Karpas-422 (cell line): ENCODE measurements around the gene CEP85. TPM values are rescaled to one million over a fixed set of nuclear protein-coding genes. Genes with fewer than 3 reads are reported as not detected.
"Not testable (repeated sequence)": the region's sequence is repeated elsewhere in the genome, so short reads cannot be mapped to it uniquely, and the experiment has no call there.

ENCODE experiments used
- DNase-seq: peaks from one replicate; pipeline ENCODE4 v3.0.0-alpha.2; 2015
- H2AFZ ChIP-seq: fragments of 200-600 bp; sonication (generic); 2 replicates; pipeline ENCODE4 v1.6.1; 2014; ENCODE audit warnings: antibody characterized with exemption, low read length, mixed read lengths
- H3K27ac ChIP-seq: fragments of 200-600 bp; sonication (generic); 2 replicates; pipeline ENCODE4 v1.5.1; 2014; ENCODE audit warnings: mild to moderate bottlenecking, low read length, moderate library complexity
- H3K27me3 ChIP-seq: fragments of 200-600 bp; sonication (generic); 2 replicates; pipeline ENCODE4 v1.6.1; 2014; ENCODE audit warnings: low read length, mixed read lengths
- H3K36me3 ChIP-seq: fragments of 200-600 bp; sonication (generic); 2 replicates; pipeline ENCODE4 v1.6.1; 2014; ENCODE audit warnings: low read length, mixed read lengths; ENCODE audit not compliant: insufficient read depth
- H3K4me1 ChIP-seq: fragments of 200-600 bp; sonication (generic); 2 replicates; pipeline ENCODE4 v1.6.1; 2014; ENCODE audit warnings: mild to moderate bottlenecking, low read length, mixed read lengths
- H3K4me2 ChIP-seq: fragments of 200-600 bp; sonication (generic); 2 replicates; pipeline ENCODE4 v1.6.1; 2014; ENCODE audit warnings: low read length, low read depth, mild to moderate bottlenecking; ENCODE audit not compliant: poor library complexity, severe bottlenecking
- H3K4me3 ChIP-seq: fragments of 200-600 bp; sonication (generic); 2 replicates; pipeline ENCODE4 v1.5.1; 2014; ENCODE audit warnings: mild to moderate bottlenecking, antibody characterized with exemption, low read length, mixed read lengths
- H3K79me2 ChIP-seq: fragments of 200-600 bp; sonication (generic); 2 replicates; pipeline ENCODE4 v1.6.1; 2014; ENCODE audit warnings: mild to moderate bottlenecking, low read length, mixed read lengths
- H3K9ac ChIP-seq: fragments of 200-600 bp; sonication (generic); 2 replicates; pipeline ENCODE4 v1.6.0; 2014; ENCODE audit warnings: low read length
- H3K9me2 ChIP-seq: fragments of 200-600 bp; sonication (generic), shearing (Covaris generic); replicated peaks from 2 replicates; pipeline ENCODE4 v1.6.0; 2014; ENCODE audit warnings: mild to moderate bottlenecking, low read length, moderate library complexity; ENCODE audit not compliant: insufficient read depth
- H3K9me3 ChIP-seq: fragments of 300-700, 200-600 bp; sonication (generic); 2 replicates; pipeline ENCODE4 v1.6.1; 2014; ENCODE audit warnings: low read length, mixed read lengths
- H4K20me1 ChIP-seq: fragments of 200-600 bp; sonication (generic); 2 replicates; pipeline ENCODE4 v1.6.1; 2014; ENCODE audit warnings: mild to moderate bottlenecking, antibody characterized with exemption, low read length, low read depth; ENCODE audit not compliant: insufficient read depth
- total RNA-seq: library from RNA; depleted of rRNA; stranded (reverse); fragments of >200 nt; shearing (Covaris generic); gene quantifications from 2 replicates; pipeline ENCODE4 v1.2.3, GENCODE V29; 2014; ENCODE audit warnings: low replicate concordance

The CEP85 gene
- total RNA-seq, 1 experiment from 2014 or later = 23.8 TPM

- no peaks in the 10 kb centered on the region for H4K20me1 ChIP-seq
- no peak overlapping the region for H3K4me3 ChIP-seq
- no peaks in the 10 kb centered on the region for H3K36me3 ChIP-seq
- no peak overlapping the region for H2AFZ ChIP-seq
- H3K27me3 ChIP-seq = no peaks in the 10 kb centered on the region
- H3K9ac ChIP-seq = no peak overlapping the region
- H3K9me3 ChIP-seq = no peaks in the 10 kb centered on the region
- no peaks in the 10 kb centered on the region for H3K9me2 ChIP-seq
- H3K4me1 ChIP-seq = peaks cover 27% of the 10 kb centered on the region
- no peak overlapping the region for H3K4me2 ChIP-seq
- H3K79me2 ChIP-seq = peaks cover 24% of the 10 kb centered on the region
- peak overlapping the region; percentile 69; the same call in 1 of the 2 replicates for H3K27ac ChIP-seq
- DNase-seq = peak; percentile 39
These were observed 66.7 kb downstream of the CEP85 start for GRCh38 chr1:26300578-26301275.

DNA sequence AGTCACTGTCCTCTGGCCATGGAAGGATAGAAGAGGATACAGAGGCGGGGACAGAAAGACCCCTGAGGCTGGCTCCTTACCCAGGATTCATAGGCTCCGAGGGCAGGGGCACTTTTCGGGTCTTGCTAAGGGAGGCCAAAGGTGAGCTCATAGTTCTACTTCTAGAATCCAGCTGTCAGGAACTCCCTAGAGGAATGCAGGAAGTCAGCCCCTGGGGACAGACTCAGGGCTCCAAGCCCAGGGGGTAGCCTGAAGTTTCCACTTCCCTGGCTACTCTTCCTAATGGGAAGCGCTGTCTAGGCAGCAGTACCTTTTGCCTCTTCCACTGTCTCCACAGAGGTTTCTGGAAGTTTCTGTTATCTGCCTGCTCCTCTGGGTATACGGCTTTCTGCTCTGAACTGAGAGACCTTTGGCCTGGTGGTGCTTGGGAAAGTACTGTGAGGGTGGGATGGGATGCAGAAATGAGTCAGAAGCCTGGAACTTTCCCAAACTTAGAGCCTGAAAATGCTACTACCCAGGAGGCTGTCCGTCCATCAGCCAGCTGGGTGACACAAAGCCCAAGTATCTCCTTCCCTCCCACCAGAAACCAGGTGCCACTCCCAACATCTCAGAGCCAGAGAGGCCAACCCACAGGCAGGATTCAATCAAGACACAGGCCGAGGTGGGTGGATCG lies 68.9 kb downstream of the CEP85 start:
- H3K9me2 ChIP-seq = no peaks in the 10 kb centered on the region
- H3K27me3 ChIP-seq = no peaks in the 10 kb centered on the region
- no peaks in the 10 kb centered on the region for H3K36me3 ChIP-seq
- no peak for DNase-seq
- peaks cover 41% of the 10 kb centered on the region for H3K4me1 ChIP-seq
- H3K27ac ChIP-seq = no peak overlapping the region
- no peaks in the 10 kb centered on the region for H4K20me1 ChIP-seq
- no peak overlapping the region for H2AFZ ChIP-seq
- H3K79me2 ChIP-seq = peaks cover 28% of the 10 kb centered on the region
- no peaks in the 10 kb centered on the region for H3K9me3 ChIP-seq
- no peak overlapping the region for H3K4me3 ChIP-seq
- no peak overlapping the region for H3K4me2 ChIP-seq
- no peak overlapping the region for H3K9ac ChIP-seq

- H3K4me2 ChIP-seq = peak overlapping the region; percentile 92
- H3K27me3 ChIP-seq = no peaks in the 10 kb centered on the region
- H3K9me3 ChIP-seq = no peaks in the 10 kb centered on the region
- peak overlapping the region; percentile 89 for H3K9ac ChIP-seq
- peak overlapping the region; percentile 98 for H3K4me3 ChIP-seq
- 0 out of 2 replicates have a peak overlapping the region, but pooled peaks have one; percentile 7 for H2AFZ ChIP-seq
- H3K79me2 ChIP-seq = peaks cover 28% of the 10 kb centered on the region
- H3K36me3 ChIP-seq = no peaks in the 10 kb centered on the region
- H3K4me1 ChIP-seq = peaks cover 30% of the 10 kb centered on the region
- peak; percentile 82 for DNase-seq
- no peaks in the 10 kb centered on the region for H3K9me2 ChIP-seq
- H4K20me1 ChIP-seq = no peaks in the 10 kb centered on the region
- peak overlapping the region; percentile 78 for H3K27ac ChIP-seq
These were observed 71.8 kb downstream of the CEP85 start for GRCh38 chr1:26305667-26306289.

DNA sequence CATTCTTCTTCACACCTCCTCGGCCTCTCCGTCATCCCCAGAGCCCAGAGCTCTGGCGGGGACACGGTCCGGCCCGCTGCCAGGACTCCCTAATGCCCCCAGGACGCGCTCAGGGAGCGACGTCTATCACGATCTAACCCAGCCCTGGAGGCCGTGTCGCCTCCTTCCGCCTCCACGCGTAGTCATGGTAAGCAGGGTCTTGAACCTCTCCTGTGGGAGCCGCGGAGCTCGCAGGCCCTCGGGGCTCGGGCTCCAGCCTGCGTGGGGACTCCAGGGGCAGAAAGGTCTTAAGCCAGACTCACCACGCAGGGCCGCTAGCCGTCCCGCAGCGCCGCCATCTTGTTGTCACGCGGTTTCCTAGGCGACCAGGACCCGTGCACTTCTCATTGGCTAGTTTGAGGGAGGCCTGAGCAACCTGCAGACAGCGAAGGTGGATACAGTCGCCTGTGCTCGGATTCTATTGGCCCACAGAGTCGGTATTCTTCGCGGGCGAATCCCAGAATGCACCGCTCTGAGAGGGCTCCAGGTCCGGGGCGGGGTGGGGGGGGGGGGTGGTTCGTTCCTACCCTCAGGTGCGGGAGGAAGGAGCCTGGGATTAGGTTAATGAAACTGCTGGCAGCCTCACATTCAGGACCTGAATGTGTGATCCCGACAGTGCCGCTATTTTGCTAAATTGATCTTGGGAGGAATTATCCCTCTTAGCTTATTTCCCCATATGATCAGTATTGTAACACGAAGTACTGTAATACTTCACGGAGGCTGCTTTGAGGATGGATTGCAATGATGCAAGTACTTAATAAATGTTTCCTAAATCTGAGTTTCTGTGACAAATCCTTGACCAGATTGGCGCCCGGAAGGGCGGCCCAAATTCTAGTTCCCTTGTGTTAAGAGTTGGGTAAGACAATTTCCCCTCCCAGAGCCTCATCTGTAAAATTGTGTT lies 72.6 kb downstream of the CEP85 start, which contains the start of gene UBXN11:
UBXN11 (minus strand) TSS at position 347 of the 940 bp plus-strand sequence. CDS start 3,753 bp downstream, outside the sequence.
- no peaks in the 10 kb centered on the region for H3K27me3 ChIP-seq
- no peaks in the 10 kb centered on the region for H3K9me2 ChIP-seq
- H2AFZ ChIP-seq = peak within 1 kb of the TSS; percentile 36
- no peaks in the 10 kb centered on the region for H3K9me3 ChIP-seq
- peak; percentile 98 for DNase-seq
- H3K27ac ChIP-seq = peak within 1 kb of the TSS; percentile 92
- peak within 1 kb of the TSS; percentile 92 for H3K4me2 ChIP-seq
- peaks cover 30% of the 10 kb centered on the region for H3K4me1 ChIP-seq
- no peaks in the 10 kb centered on the region for H4K20me1 ChIP-seq
- H3K4me3 ChIP-seq = peak within 1 kb of the TSS; percentile 98
- peaks cover 28% of the 10 kb centered on the region for H3K79me2 ChIP-seq
- H3K36me3 ChIP-seq = no peaks in the 10 kb centered on the region
- H3K9ac ChIP-seq = peak within 1 kb of the TSS; percentile 89

DNA sequence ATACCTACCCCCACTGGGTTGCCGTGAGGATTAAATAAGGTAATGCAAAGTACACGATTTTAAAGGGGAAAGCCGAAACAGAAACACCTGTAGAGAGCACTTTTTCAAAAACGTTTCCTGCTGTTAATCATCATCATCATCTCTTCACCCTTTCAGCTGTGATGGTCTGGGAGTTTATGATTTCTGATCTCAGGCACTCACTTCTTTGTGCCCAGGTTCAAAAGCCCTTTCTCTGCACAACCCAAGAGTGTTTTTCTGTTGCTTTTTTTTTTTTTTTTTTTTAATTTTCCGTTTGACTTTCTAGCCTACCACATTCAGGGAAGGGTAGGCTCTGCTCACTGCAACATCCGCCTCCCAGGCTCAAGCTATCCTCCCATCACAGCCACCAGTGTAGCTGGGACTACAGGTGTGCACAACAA lies 73.4 kb downstream of the CEP85 start:
- H3K9me2 ChIP-seq = no peaks in the 10 kb centered on the region
- peak overlapping the region; percentile 24; the same call in 1 of the 2 replicates for H2AFZ ChIP-seq
- no peaks in the 10 kb centered on the region for H3K9me3 ChIP-seq
- peak overlapping the region; percentile 92 for H3K4me2 ChIP-seq
- no peaks in the 10 kb centered on the region for H4K20me1 ChIP-seq
- H3K27me3 ChIP-seq = no peaks in the 10 kb centered on the region
- H3K79me2 ChIP-seq = peaks cover 28% of the 10 kb centered on the region
- H3K4me3 ChIP-seq = peak overlapping the region; percentile 98
- H3K4me1 ChIP-seq = peaks cover 30% of the 10 kb centered on the region
- peak; percentile 66 for DNase-seq
- H3K36me3 ChIP-seq = no peaks in the 10 kb centered on the region
- peak overlapping the region; percentile 89 for H3K9ac ChIP-seq
- H3K27ac ChIP-seq = peak overlapping the region; percentile 92

GRCh38 chr1:26307966-26308899 lies 74.2 kb downstream of the CEP85 start:
- DNase-seq, H3K36me3 ChIP-seq, H2AFZ ChIP-seq, H3K4me3 ChIP-seq, H3K9me3 ChIP-seq, H3K9ac ChIP-seq, H4K20me1 ChIP-seq, H3K9me2 ChIP-seq, H3K27me3 ChIP-seq: not testable (repeated sequence)
- Histone ChIP-seq H3K4me2 (peak overlapping the region; percentile 92), H3K4me1 (peaks cover 30% of the 10 kb centered on the region), H3K79me2 (peaks cover 22% of the 10 kb centered on the region), H3K27ac (peak overlapping the region; percentile 92)

DNA sequence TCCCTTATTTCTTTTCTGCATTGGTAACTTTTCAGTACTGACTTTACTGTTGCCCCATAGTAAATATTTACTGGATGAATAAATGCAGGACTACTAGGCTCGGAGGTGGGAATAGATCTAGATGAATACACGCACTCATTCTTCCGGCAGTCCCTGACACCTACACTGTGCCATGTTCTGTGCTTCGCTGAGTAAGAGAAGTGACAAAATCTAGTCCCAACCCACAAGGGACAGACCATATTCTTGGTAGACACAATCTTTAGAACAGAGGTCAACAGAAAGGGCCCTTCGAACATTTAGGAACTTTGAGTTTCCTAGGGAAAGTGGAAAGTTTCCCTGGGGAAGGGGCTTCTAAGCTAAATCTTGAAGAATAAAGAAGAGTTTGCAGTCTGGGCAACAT lies 80.5 kb downstream of the CEP85 start:
- Histone ChIP-seq H3K9ac (no peak overlapping the region), H3K36me3 (no peaks in the 10 kb centered on the region), H2AFZ (no peak overlapping the region), H3K27ac (no peak overlapping the region), H3K4me3 (no peak overlapping the region), H3K9me2 (no peaks in the 10 kb centered on the region), H3K4me2 (no peak overlapping the region), H3K27me3 (no peaks in the 10 kb centered on the region), H3K79me2 (peaks cover 10% of the 10 kb centered on the region), H3K4me1 (peaks cover 52% of the 10 kb centered on the region), H4K20me1 (no peaks in the 10 kb centered on the region), H3K9me3 (no peaks in the 10 kb centered on the region)
- no peak for DNase-seq
